ENCODE data around the gene GIPC3.
"Not testable (repeated sequence)": the region's sequence is repeated elsewhere in the genome, so short reads cannot be mapped to it uniquely, and the experiment has no call there.

Gene GIPC3

DNA sequence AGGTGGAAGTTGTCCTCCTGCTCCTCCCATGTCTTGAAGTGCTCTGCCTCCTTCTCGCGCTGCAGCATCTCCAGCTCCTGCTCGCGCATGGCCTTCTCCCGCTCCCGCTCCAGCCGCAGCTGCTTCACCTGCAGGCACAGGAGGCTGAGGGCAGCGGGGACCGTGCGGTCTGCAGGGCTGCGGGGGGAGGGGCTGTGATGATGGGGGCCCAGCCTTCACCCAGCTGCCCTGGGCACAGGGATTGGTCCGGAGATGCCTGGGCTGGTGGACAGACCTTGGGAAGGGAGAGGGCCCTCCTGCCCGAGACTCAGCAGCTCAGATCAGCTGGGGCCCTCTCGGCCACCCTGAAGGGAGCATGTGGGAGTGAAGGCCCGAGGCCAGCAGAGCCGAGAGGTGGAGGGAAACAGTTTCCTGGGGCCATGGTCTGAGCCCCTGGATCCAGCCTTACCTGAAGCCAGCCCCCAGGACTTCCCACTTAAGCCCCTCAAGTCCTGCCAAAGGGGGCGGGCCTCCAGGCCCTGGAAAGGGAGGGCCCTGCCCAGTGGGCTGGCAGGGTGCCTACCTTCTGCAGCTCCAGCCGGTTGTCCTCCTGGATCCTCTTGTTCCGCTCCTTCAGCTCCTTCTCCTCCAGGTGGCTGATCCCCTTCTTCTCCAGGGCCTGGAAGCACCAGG is 35.0 kb downstream of the GIPC3 start:
- DNase-seq: no peak

DNA sequence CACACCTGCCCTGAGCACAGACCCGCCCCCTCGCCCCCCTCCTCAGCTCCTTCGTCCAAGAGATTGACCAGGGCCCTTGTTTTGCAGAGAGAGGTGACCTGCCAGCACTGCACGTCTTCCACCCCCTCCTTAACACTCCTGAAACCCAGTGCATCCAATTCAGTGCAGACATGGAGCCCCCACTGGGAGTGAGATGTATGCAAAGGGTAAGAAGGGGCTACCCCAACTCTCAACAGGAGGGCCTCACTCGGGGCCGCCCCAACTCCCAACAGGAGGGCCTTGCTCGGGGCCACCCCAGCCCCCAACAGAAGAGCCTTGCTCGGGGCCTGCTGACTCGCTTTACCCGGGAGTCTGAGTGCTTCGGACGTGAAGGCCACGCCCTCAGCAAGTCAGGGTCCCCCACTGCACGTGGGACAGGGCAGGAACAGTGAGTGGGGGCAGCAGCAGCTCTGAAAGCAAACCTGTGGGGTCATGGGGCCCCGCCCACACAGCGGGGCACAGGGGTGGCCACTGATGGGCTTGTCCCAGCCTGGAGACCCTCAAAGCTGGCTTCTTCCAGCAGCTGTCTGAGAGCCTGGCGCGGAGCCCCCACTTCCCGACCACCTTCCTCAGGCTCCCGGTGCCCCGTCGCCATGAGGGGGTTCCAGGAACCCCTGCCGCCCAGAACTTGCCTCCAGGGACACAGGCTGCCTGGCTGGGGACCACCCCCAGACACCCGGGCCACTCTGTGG is 35.7 kb downstream of the GIPC3 start:
- no peak for DNase-seq

DNA sequence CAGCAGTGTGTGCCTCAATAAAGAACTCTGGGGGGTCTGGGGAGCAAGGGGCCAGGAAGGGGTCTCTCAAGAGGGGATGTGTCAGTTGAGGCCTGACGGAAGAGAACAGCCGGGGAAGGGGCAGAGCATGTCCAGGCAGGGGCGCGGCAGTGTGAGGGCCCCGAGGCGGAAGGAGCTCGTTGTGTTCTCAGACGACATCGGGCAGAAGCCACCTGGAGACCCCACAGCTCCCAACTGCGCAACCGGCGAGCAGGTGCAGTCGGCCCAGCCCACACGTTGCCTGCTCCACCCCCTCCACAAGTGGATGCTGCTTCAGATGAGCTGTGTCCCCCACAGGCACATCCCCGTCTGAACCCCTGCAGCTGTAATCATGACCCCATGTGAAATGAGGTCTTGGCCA is 36.4 kb downstream of the GIPC3 start:
- no peak for DNase-seq

DNA sequence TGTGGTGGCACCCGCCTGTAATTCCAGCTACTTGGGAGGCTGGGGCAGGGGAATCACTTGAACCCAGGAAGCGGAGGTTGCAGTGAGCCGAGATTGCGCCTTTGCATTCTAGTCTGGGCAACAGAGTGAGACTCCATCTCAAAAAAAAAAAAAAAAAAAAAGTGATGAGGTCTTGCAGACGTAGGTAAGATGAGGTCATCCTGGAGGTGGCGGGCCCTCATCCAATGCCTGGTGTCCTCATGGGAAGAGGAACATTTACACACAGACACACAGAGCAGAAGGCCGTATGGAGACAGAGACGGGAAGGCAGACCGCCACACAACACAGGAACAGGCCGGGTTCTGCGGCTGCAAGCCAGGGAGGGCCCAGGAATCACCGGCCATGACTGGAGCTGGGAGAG is 36.9 kb downstream of the GIPC3 start:
- no peak for DNase-seq

DNA sequence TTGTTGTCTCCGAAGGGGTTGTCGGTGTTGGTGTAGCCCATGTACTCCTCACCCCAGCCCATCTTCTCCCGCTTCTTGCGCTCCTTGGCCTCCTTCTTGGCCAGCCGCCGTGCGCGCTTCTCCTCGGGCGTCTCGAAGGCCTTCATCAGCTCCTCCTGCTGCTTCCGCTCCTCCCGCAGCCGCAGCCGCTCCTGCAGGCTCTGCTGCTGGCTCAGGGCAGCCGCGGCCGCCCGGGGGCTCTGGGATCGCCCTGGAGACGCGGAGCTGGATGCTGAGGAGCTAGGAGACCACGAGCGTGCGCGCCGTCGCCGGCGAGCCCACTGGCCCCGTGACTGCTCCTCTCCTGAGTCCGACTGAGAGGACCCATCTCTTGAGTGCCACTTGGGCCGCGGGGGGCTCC is 38.4 kb downstream of the GIPC3 start:
- no peak for DNase-seq

DNA sequence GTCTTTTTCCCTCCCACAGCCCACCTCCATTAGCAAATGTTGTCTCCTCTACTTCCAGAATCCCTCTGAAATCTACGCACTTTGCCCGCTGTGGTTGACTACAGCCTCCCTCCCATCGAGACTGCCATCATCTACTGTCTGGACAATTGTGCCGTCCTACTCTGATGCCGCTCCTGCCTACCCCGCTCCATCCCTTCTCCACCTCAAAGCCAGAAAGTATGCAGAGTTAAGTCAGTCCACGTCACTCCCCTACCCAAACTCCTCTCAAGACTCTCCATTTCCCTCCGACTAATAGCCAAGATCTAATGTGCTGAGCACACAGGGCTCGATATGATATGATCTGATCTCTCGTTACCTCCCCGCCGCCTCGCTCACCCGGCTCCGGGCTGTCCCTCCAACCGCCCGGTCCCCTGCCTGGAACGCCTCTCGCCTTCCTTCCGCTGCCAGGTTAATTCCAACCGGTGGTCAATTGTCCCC is 40.8 kb downstream of the GIPC3 start:
- no peak for DNase-seq

DNA sequence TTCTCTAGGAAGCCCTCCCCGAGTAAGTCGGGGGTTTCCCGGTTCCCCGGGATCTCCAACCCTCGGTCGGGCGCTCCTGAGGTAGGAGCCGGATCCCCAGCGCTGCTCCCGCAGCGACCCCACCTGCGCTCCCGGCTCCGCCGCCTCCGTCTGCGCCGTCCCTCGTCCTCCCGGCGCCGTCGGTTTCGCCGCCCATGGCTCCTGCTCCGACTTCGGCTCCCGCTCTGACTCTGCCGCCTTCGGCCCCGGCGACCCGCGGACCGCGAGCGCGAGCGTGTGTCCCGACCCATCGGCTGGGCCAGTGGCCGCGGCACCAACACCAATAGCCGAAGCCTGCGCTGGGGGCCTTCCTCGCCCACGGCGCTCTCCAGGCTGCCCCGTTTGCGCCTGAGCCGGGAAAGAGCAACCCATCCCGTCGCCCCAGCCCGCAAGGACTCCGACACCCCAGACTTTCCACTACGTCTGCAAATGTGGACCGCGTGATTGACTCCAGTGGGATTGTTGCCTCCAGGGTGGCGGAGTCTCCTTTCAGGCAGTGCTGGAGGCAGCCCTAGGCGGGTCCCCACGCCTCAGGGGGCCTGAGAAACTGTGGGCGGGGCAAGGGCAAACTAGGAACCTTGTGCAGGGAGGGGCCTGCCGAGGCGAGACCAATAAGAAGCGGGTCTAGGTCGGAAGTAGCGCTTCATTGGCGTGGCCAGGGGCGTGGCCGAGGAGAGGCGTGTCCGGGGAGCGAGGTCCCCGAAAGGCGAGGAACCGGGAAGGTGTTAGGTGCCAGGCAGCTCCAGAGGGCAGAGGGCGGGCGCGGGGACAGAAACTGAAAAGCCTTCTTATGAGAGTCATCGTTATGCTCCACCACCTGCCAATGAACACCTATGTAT is 41.4 kb downstream of the GIPC3 start, which contains the start of gene CACTIN:
TSS of gene CACTIN (minus strand) at position 318 of the 878 bp plus-strand sequence. CDS start at position 290, 28 bp downstream.
- DNase-seq: peak; percentile 93

DNA sequence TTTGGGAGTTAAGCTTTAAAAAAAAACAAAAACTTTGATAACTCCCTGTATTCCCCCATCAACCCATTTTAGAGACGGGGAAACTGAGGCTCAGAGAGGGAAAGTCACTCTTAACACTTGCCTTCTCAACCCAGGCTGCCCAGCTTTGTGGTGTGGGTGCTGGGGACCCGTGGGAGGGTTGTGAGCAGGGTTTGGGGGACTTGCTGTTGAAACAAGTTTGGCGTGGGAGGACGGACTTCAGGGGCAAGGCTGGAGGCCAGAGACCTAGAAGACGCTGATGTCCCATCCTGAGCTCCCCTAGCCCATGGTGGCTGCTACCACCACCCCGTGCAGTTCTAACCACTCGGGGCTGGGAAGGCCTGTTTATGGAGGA is 42.1 kb downstream of the GIPC3 start:
- no peak for DNase-seq

DNA sequence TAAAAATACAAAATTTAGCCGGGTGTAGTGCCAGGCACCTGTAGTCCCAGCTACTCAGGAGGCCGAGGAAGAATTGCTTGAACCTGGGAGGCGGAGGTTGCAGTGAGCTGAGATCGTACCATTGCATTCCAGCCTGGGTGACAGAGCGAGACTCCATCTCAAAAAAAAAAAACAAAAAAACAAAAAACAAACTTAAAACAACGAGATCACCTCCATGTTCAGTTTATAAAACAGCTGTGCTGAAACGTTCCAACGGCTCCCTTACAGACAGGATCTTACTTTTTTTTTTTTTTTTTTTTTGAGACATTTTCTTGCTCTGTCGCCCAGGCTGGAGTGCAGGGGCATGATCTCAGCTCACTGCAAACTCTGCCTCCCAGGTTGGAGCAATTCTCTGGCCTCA is 43.5 kb downstream of the GIPC3 start:
- not testable (repeated sequence) for DNase-seq

DNA sequence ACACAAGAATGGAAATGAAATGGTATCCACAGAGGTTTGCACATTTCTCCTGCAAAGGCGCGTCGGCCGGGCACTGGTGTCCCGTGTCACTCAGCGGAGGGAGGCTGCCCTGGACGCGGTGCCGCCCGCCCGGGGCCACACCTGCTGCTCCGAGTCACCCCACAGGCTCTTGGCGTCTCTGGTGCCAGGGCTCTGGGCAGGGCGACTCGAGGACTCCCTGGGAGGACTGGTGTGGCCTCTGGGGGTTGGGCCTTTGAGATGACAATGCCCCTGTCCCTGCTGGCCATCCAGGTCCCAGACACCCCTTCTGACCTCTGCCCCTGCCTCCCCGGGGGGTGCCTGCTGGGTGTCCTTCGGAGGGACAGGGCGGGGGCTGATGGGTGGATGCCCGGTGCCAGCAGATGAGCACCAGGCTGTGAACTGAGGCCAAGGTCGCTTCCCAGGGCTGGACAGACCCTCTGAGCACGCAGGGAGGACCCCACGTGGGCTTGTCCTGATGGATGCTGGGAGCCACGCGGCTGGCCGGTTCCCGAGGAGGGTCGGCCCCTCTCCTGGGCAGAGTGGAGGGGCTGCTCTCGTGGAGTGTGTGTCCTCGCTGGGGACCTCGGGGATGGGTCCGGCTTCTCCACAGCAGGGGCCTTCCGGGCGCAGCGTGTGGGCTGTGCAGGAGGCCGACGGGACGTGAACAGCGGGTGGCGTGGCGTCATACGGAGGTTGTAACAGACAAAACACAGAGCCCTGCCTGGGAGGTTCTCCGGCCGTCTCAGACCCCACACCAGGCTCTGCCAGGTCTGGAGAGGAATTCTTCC is 46.0 kb downstream of the GIPC3 start:
- no peak for DNase-seq

DNA sequence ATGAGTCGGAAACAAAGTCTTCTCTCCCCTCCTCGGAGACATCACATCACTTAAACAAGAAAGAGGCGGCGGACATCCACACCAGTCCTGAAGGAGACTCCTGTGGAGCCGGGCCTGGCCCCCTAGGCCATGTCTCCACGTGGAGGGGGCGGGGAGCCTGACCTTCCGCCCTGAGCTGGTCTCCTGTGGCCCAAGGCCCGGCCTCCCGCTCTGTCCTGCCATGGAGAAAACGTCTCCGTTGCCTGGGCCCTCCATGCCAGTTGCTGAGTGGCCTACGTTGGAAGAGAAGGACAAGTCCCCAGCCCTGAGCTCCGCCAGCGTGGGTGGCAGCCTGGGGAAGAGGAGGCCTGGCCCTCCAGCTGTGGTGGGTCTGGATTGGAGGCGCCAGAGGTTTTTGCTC is 46.8 kb downstream of the GIPC3 start:
- DNase-seq: no peak

DNA sequence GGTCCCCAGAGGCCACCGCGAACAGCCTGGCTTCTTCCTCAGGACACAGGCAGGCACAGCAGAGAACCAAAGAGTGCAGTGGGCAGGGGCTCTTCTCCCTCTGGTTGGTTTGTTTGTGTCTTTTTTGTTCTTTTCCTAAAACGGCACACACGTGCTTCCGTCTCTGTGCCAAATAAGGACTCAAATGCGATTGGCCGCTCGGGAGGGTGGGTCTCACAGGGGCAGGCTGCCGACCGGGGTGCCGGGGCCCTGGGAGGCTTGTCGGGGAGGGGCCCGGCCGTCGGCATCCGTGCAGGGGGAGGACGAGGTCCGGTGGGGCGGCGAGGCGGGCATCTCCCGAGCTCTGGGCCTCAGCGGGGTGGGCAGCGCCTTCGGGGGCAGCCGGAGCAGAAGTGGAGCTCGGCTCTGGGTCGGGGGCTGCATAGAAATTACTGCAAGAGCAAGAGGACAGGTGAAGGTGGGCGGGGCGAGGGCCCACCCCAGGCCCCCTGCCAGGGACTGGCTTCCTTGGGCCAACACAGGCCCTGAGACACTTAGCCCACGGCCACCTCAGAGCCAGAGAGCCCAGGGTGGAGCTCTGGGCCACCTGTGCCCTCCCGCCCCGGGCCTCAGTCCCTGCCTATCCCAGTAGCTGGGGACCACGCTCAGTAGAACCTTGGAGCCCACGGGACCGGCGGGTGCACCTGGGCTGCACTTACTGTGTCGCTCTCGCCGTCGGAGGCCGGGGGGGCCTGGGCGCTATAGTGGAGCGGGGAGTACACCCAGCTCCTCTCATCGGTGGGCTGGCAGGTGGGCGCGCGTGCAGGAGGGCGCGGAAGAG is 47.7 kb downstream of the GIPC3 start:
- no peak for DNase-seq

DNA sequence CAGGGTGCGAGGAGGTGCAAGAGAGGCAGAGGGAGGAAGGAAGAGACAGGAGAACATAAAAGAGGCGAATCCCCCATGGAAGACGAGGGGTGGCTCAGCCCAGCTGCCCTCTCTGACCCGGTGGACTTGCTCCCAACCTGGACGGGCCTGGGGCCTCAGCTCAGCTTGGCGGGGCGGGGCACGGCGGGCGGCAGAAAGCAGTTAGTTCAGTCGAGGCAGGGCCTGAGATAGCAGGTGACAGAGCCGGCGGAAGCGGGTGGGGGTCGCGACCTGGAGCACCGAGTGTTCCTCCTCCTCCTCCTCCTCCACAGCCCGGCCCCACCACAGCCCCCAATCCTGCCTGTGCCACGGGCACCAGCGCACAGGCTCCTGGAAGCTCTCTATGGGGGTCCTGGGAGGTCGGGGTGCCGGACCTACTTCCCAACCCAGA is 48.3 kb downstream of the GIPC3 start:
- DNase-seq: no peak

DNA sequence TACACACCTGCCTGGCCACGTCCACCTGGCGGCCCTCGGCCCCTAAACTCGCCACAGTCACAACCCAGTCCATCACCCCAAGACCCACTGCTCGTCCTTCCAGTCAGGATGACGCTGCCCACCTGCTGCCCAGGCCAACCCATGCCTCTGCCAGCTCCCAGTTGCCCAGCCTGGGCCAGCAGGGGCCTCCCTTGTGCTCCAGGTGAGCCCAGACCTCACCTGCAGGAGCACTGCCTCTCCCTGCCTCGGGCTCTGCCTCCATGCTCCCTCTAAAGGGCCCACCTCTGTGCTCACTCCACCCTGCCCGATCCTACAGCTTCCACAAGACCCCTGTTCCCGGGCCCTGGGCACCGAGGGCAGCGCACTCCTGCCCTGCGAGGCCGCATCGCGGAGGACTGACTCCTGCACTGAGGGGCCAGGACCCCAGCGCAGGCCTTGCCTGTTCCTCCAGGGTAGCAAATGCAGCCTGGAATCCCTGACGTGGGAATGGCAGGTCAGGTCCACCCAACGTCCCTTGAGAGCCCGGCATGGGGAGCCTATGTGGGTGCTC is 49.3 kb downstream of the GIPC3 start:
- DNase-seq: no peak

DNA sequence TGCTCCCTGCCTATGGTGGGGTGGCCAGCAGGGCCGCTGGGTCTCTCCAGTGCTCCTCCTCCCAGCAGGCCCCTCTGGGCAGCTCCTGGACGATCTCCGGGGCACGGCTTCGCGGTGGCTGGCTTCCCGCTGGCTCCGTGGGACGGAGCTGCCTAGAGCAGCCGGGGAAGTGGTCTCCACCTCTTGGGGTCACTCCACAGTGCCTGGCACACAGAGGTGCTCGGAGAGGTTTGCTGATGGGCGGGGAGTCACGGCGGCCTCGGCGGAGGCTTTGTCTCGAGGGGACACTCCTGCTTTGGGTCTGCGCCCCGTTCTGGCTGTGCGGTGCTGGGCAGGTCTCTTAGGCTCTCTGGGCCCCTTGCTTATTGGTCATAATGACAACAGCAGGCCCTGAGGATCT is 51.2 kb downstream of the GIPC3 start:
- DNase-seq: no peak

DNA sequence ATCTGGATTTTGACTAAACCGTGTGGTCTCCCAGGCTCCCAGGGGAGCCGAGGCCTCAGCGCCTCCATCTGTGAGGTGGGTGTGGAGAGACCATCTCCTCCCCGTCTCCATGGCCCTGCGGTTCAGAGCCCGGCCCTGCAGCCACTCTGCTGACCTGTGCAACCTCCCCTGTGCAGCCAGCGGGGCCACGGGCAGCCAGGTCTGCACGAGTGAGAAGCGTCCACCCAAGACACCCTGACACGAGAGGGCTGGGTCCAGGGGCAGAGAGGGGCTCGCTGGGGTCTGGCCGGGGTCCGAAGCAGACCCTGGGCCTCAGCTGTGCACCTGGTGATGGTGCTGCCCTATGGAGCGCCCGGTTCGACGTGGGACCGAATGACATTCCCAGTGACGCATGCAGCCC is 51.7 kb downstream of the GIPC3 start:
- no peak for DNase-seq

DNA sequence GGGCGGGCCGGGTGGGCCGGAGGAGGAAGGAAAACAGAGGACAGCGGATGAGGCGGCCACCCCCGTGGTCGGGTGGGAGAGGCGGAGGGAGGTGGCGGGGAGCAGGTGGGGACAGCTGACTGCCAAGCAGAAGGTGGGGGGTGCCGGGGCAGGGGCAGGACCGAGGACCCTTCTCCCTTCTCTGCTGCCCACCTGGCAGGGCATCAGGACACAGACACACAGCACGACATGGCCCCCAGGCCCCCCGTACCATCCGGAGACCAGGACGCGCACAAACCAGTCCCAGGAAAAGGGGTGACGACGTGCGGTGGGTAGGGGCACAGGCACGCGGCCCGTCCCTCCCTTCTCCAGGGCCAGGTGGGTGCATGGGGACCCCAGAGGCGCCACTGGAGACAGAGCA is 52.3 kb downstream of the GIPC3 start:
- no peak for DNase-seq

DNA sequence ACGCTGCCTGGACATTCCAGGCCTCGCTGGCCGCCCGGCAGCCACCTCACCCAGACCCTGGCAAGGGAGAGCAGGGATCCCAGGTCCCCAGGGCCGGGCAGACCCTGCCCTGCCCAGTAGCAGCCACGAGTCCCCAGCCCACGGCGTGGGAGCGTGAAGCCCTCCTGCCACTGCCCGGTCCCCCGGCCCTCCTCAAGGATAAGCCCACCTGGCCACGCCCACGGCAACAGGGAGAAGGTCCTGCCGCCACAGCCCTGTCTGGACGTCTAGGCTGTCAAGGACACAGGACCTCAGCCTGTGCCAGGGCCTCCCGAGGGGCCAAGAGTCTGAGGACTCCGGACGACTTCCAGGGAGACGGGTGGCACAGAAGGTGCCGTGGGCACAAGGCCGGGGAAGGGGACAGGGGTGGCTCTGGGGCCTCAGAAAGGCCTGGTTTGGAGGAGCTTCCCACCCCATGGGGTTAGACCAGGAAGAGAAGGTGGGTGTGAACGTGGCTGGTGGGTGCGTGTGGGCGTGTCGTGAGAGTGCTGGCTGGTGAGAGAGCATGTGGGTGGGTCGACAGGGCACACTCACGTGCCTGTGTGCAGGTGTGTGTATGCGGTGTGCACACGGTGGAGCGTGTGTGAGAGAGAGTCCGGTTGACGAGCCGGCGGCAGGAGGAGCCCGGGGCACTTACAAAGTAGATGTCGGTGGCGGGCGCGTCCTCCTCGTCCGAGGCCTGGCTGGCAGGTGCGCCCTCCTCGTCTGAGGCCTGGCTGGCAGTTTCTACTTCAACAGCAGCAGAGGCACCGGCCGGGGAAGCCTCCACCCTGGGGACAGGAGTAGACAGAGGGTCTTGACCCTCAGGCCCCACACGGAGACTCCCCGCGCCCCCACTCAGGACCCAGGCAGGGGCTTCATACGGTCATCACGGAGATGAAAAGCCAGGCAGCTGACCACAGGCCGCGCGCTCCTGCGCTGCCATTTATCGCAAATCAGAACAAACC is 53.2 kb downstream of the GIPC3 start:
- DNase-seq: no peak

DNA sequence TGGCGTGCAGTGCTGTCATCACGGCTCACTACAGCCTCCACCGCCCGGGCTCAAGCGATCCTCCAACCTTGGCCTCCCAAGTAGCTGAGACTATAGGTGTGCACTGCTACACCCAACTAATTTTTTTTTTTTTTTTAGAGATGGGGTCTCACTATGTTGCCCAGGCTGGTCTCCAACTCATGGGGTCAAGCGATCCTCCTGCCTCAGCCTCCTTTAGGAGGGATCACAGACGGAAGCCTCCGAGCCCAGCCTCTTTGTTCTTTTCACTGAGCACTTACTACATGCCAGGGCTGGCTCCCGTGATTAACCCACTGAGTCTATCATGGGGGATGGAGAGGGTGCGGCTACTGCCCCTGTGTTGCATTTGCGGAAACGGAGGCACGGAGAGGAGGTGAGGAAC is 54.2 kb downstream of the GIPC3 start:
- no peak for DNase-seq

All from NCI-H2227 treated with DMSO at 0.1 percent for 48 hours (cell line).